ENCODE measurements around the gene URB2.

URB2 gene

DNA sequence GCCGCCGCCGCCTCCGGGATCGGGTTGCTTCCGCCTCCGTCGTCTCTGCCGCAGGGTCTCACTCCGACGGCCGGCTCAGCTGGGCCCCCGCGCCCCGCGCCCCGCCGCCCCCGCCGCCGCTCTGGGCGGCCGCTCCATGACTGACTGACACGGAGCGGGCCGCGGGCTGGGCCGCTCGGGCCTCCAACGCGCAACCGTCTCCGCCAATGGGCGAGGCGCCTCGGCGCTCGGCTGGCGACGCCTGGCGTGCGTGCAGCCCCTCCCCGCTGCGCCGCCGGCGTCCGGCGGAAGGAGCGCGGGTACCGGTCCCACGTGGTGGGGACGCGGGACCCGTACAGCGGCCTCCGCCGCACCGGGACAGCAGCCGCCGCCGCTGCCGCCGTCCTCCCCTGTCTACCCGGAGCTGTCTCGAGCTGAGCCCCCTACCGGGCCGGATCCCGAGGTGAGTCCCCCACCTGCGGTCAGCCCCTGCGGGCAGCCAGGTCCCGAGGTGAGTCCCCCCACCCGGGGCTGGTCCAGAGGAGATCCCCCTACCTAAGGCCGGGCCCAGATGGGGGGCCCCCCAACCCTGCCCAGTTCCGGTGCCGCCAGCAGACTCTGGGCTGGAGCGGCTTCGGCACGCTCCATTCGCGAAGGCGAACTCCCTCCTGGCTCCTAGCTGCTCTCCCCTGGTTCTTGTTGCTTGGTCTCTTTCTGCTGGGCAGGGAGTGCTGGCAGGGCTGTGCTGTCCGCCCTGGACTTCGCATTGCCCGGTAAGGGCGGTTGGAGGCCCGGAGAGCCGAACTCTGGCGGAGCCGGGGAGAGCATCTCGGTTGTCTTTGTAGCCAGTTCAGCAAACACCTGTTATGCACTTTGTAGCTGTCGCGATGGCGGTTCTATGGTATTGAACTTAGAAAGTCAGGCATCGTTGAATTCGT is at the start of gene URB2, which contains the start of gene TAF5L:
Gene URB2 (plus strand): TSS at position 333 of the 917 bp plus-strand sequence. CDS start 1,387 bp downstream, outside the sequence.
Gene TAF5L (minus strand): TSS at position 208 of the 917 bp plus-strand sequence. CDS start 11,640 bp downstream, outside the sequence.
- H3K27me3 ChIP-seq (ENCODE audit: control insufficient read depth, insufficient read depth, low read length) = no peaks in the 10 kb centered on the region
- peak within 1 kb of the TSS; percentile 4 for H3K9ac ChIP-seq (ENCODE audit: low read depth, low read length)
- peaks cover 3% of the 10 kb centered on the region for H3K4me1 ChIP-seq (ENCODE audit: control insufficient read depth, insufficient read depth, low read length)
- H3K36me3 ChIP-seq (ENCODE audit: control insufficient read depth, insufficient read depth, low read length) = no peaks in the 10 kb centered on the region
- H3K9me3 ChIP-seq (ENCODE audit: control insufficient read depth, insufficient read depth, low read length) = no peaks in the 10 kb centered on the region
- peak within 1 kb of the TSS; percentile 86 for H3K4me3 ChIP-seq (ENCODE audit: low read depth, low read length)

DNA sequence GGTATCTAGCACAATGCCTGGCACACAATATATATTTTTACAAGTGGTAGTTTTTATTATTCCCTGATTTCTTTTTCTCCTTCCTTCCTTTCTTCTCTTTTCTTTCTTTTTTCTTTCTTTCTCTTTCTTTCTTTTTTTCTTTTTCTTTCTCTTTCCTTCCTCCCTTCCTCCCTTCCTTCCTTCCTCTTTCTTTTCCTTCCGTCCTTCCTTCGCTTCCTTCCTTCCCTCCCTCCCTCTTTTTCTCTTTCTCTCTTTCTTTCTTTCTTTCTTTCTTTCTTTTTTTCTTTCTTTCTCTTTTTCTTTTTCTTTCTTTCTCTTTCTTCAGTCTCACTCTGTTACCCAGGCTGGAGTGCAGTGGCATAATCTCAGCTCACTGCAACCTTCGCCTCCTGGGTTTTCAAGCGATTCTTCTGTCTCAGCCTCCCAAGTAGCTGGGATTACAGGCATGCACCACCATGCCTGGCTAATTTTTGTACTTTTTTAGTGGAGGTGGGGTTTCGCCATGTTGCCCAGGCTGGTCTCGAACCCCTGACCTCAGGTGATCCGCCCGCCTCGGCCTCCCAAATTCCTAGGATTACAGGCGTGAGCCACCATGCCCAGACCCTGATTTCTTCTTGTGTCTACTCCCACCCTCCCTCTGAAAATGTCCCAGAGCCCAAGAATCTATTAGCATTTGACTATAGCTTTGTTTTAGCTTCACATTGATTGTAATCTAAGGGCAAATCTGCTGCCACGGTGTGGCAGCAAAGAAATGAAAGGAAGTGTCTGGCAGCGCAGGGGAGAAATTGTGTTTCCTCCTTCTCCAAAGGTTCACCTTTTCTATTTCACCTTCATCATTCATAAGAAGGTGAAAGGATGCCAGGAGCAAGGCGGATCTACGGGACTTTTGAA is 47.6 kb upstream of the URB2 start:
- Histone ChIP-seq H3K36me3 (ENCODE audit: control insufficient read depth, insufficient read depth, low read length) (no peaks in the 10 kb centered on the region), H3K4me3 (ENCODE audit: low read depth, low read length) (no peak overlapping the region), H3K9me3 (ENCODE audit: control insufficient read depth, insufficient read depth, low read length) (no peaks in the 10 kb centered on the region), H3K9ac (ENCODE audit: low read depth, low read length) (no peak overlapping the region), H3K27me3 (ENCODE audit: control insufficient read depth, insufficient read depth, low read length) (no peaks in the 10 kb centered on the region), H3K4me1 (ENCODE audit: control insufficient read depth, insufficient read depth, low read length) (peaks cover 4% of the 10 kb centered on the region)

DNA sequence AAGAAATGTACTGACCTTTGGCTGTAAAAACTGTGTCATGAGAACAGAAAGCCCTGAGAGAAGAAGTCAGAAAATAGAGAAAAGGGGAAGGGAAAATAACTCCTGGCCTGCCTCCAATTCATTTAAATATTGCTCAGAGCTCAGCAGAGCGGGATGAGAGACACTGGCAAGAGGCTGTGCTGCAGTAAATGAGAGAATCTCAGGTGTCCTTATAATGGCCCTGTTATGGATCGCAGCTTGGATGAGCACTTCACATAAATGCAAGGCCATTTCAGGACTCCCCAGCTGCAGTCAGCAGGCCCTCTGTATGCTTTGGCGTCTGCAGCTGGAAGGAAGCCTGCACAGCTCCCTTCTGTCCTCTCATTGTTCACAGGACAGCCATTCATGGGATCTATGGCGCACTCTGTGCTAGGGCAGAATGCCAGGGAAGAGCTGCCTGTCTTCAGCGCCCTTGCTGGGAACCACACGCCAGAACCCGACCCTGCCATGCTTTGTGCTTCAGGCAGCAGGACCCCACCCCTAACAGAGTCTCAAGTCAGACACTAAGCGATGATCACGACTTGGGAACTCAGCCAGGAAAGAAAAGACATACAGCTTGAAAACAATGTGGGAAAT is 46.9 kb upstream of the URB2 start:
- Histone ChIP-seq H3K9ac (ENCODE audit: low read depth, low read length) (no peak overlapping the region), H3K4me1 (ENCODE audit: control insufficient read depth, insufficient read depth, low read length) (peaks cover 4% of the 10 kb centered on the region), H3K4me3 (ENCODE audit: low read depth, low read length) (no peak overlapping the region), H3K9me3 (ENCODE audit: control insufficient read depth, insufficient read depth, low read length) (no peaks in the 10 kb centered on the region), H3K27me3 (ENCODE audit: control insufficient read depth, insufficient read depth, low read length) (no peaks in the 10 kb centered on the region), H3K36me3 (ENCODE audit: control insufficient read depth, insufficient read depth, low read length) (no peaks in the 10 kb centered on the region)

DNA sequence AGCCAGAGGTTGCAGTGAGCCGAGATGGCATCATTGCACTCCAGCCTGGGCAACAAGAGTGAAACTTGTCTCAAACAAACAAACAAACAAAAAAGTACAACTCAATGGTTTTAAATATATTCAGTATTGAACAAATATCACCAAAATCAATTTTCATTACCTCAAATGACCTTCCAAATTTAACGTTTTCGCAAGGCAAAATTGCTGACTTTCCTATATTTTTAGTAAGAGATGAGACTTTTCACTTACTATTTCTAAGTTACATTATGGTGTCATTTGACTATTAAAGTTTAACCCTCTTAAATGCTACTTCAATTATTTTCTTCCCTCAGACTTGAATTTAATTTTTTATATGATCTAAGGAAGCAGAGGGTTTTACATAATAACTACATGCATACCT is 44.6 kb upstream of the URB2 start:
- H3K36me3 ChIP-seq (ENCODE audit: control insufficient read depth, insufficient read depth, low read length) = no peaks in the 10 kb centered on the region
- no peak overlapping the region for H3K9ac ChIP-seq (ENCODE audit: low read depth, low read length)
- H3K4me1 ChIP-seq (ENCODE audit: control insufficient read depth, insufficient read depth, low read length) = peaks cover 4% of the 10 kb centered on the region
- no peak overlapping the region for H3K4me3 ChIP-seq (ENCODE audit: low read depth, low read length)
- H3K27me3 ChIP-seq (ENCODE audit: control insufficient read depth, insufficient read depth, low read length) = no peaks in the 10 kb centered on the region
- no peaks in the 10 kb centered on the region for H3K9me3 ChIP-seq (ENCODE audit: control insufficient read depth, insufficient read depth, low read length)

DNA sequence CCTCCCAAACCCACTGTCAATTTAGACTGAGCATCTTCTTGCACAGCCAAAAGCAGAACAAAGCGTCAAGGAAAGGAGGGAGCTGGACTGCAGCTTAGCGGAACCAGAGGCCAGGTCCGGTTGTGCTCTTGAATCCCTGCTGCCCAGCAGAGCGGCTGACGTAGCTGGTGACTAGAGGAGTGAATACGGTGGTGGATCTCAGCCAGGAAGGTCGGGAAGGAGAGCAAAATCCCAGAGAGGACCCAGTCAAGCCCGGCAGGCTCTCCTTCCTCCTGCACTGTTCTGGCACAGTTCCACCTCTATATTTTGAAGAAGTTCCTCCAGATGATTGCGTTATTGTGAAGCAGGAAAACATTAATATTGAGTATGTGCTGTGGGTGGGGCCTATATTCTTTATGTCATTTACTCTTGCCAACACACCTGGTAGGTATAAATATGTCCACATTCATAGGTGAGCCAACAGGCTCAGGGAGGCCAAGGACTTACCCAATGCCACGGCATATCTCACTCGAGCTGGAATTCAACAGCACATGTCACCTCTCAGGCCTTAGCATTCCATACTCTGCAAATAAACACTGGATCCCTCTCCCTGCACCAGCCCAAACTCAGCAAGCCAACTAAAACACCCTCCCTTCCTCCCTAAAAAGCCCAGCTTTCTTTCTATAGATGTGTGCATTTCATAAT is 43.9 kb upstream of the URB2 start:
- Histone ChIP-seq H3K9ac (ENCODE audit: low read depth, low read length) (no peak overlapping the region), H3K36me3 (ENCODE audit: control insufficient read depth, insufficient read depth, low read length) (no peaks in the 10 kb centered on the region), H3K4me3 (ENCODE audit: low read depth, low read length) (no peak overlapping the region), H3K9me3 (ENCODE audit: control insufficient read depth, insufficient read depth, low read length) (no peaks in the 10 kb centered on the region), H3K27me3 (ENCODE audit: control insufficient read depth, insufficient read depth, low read length) (no peaks in the 10 kb centered on the region), H3K4me1 (ENCODE audit: control insufficient read depth, insufficient read depth, low read length) (peaks cover 4% of the 10 kb centered on the region)

DNA sequence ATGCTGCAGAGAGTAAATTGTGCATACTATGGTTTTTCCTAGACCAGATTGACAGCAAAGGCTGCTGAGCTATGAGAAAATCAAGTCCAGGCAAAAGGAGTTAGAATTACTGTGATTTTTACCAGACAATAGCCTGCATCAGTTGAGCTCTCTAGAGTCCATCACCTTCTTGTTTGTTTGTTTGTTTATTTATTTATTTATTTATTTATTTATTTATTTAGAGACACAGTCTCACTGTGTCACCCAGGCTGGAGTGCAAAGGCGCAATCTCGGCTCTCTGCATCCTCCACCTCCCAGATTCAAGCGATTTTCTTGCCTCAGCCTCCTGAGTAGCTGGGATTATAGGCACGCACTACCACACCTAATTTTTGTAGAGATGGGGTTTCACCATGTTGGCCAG is 43.3 kb upstream of the URB2 start:
- Histone ChIP-seq H3K4me1 (ENCODE audit: control insufficient read depth, insufficient read depth, low read length) (peaks cover 4% of the 10 kb centered on the region), H3K9ac (ENCODE audit: low read depth, low read length) (no peak overlapping the region), H3K36me3 (ENCODE audit: control insufficient read depth, insufficient read depth, low read length) (no peaks in the 10 kb centered on the region), H3K4me3 (ENCODE audit: low read depth, low read length) (no peak overlapping the region), H3K9me3 (ENCODE audit: control insufficient read depth, insufficient read depth, low read length) (no peaks in the 10 kb centered on the region), H3K27me3 (ENCODE audit: control insufficient read depth, insufficient read depth, low read length) (no peaks in the 10 kb centered on the region)

DNA sequence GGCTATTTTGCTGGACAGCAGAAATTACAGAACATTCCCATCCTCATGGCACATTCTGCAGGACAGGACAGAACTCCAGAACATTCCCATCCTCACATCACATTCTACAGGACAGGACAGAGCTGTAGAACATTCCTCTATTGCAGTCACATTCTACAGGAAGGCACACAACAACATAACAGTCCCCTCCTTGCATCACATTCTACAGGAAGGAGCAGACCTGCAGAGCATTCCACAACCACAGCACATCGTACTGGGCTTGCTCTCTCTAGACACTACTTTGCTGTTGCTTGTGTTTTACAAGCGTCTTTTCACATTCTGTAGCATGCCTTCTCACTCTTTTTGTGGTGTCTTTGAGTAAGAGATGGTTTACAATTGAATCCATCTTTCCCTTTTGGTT is 40.7 kb upstream of the URB2 start:
- Histone ChIP-seq H3K9ac (ENCODE audit: low read depth, low read length) (no peak overlapping the region), H3K4me3 (ENCODE audit: low read depth, low read length) (no peak overlapping the region), H3K9me3 (ENCODE audit: control insufficient read depth, insufficient read depth, low read length) (no peaks in the 10 kb centered on the region), H3K27me3 (ENCODE audit: control insufficient read depth, insufficient read depth, low read length) (no peaks in the 10 kb centered on the region), H3K4me1 (ENCODE audit: control insufficient read depth, insufficient read depth, low read length) (no peaks in the 10 kb centered on the region), H3K36me3 (ENCODE audit: control insufficient read depth, insufficient read depth, low read length) (no peaks in the 10 kb centered on the region)

DNA sequence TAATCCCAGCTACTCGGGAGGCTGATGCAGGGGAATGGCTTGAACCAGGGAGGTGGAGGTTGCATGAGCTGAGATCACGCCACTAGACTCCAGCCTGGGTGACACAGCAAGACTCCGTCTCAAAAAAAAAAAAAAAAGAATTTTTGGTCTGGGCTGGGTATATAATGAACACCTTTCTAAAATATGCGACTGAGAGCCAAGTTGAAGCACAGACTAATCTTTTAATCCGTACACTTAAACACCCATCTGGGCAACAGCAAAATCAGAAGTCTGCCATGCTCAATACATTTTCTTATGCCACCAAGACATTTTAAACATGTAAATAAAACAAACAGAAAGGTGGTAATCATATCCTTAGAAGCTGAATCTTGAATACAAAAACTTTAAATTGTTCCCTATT is 35.9 kb upstream of the URB2 start:
- no peak overlapping the region for H3K4me3 ChIP-seq (ENCODE audit: low read depth, low read length)
- H3K9me3 ChIP-seq (ENCODE audit: control insufficient read depth, insufficient read depth, low read length) = no peaks in the 10 kb centered on the region
- no peak overlapping the region for H3K9ac ChIP-seq (ENCODE audit: low read depth, low read length)
- H3K4me1 ChIP-seq (ENCODE audit: control insufficient read depth, insufficient read depth, low read length) = no peaks in the 10 kb centered on the region
- peaks cover 2% of the 10 kb centered on the region for H3K36me3 ChIP-seq (ENCODE audit: control insufficient read depth, insufficient read depth, low read length)
- H3K27me3 ChIP-seq (ENCODE audit: control insufficient read depth, insufficient read depth, low read length) = no peaks in the 10 kb centered on the region

DNA sequence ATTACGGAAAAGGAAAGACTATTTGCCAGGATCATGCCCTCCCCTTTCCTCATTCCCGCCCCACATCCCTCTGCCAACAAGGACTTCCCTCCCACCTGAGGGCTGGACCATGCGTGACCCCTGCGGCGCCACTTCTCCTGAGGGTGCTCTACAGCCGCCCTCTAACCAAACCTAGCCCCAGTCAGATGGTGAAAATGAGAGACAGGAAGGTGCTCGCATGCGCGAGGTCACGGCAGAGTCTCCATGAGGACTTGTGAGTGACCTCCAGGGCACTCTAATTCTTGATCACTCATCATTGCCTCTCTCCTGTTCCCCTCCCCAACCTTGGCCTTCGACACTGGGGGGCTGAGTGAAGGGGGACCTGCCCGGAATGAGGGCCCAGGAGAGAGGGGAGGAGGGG is 32.2 kb upstream of the URB2 start:
- H3K4me1 ChIP-seq (ENCODE audit: control insufficient read depth, insufficient read depth, low read length) = no peaks in the 10 kb centered on the region
- no peaks in the 10 kb centered on the region for H3K27me3 ChIP-seq (ENCODE audit: control insufficient read depth, insufficient read depth, low read length)
- no peaks in the 10 kb centered on the region for H3K9me3 ChIP-seq (ENCODE audit: control insufficient read depth, insufficient read depth, low read length)
- H3K4me3 ChIP-seq (ENCODE audit: low read depth, low read length) = no peak overlapping the region
- peaks cover 2% of the 10 kb centered on the region for H3K36me3 ChIP-seq (ENCODE audit: control insufficient read depth, insufficient read depth, low read length)
- H3K9ac ChIP-seq (ENCODE audit: low read depth, low read length) = no peak overlapping the region

DNA sequence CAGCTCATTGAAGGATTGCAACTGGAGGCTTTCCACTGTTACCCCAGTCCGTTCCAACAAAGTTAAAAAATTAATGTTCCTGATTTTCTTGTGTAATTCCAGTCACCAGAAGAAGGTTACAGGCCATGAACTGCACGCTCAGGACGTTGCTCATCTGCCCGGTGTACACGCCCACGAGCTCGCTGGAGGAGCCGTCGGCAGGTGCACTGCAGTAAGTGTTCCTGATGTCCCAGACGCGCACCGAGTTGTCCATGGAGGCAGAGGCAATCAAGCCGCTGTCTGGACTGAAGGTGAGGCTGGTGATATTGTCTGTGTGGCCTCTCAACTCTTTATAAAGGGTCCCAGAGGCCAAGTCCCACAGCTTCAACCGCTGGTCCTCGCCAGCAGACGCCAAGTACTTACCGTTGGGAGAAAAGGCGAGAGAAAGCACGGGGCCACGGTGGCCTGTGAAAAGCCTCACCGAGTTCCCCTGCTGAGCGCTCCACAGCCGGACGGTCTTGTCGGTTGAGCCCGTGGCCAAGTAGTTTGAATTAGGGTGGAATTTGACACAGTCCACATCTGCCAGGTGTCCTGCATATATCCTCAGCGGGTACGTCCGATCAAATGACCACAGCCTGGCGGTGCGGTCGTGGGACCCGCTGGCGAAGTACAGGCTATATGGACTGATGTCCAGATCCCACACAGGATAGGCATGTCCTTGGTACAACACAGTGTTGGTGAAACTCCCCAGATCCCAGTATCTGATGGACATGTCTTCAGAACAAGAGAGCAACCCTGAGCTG is 31.6 kb upstream of the URB2 start:
- no peaks in the 10 kb centered on the region for H3K9me3 ChIP-seq (ENCODE audit: control insufficient read depth, insufficient read depth, low read length)
- H3K9ac ChIP-seq (ENCODE audit: low read depth, low read length) = no peak overlapping the region
- peaks cover 2% of the 10 kb centered on the region for H3K36me3 ChIP-seq (ENCODE audit: control insufficient read depth, insufficient read depth, low read length)
- H3K4me3 ChIP-seq (ENCODE audit: low read depth, low read length) = no peak overlapping the region
- no peaks in the 10 kb centered on the region for H3K4me1 ChIP-seq (ENCODE audit: control insufficient read depth, insufficient read depth, low read length)
- H3K27me3 ChIP-seq (ENCODE audit: control insufficient read depth, insufficient read depth, low read length) = no peaks in the 10 kb centered on the region

All from iPS-15b (cell line).